Psoas muscle (tissue), 8 donors: ENCODE results near the gene TMEM240. TPM values are rescaled to one million over a fixed set of nuclear protein-coding genes. Genes with fewer than 3 reads are reported as not detected.

Experiments
- ATAC-seq, 4 donors: fragments of 200-7000 bp; cut with Tn5 transposase; one replicate each; pipeline ENCODE4 v1.9.1; 2020; ENCODE audit warnings: moderate library complexity in 3 of 4, mild to moderate bottlenecking in 2 of 4
- DNase-seq, 2 donors: peaks; one replicate each; pipeline ENCODE4 v3.0.0-alpha.2; 2020
- H3K27ac ChIP-seq: fragments of 200-600 bp; one replicate; pipeline ENCODE4 v1.8.0; 2022
- H3K27me3 ChIP-seq, 3 donors: fragments of 200-600 bp in 1 of 3; one replicate each; pipeline versions ENCODE4 v1.6.1 to v1.8.0; 2013 to 2022; ENCODE audit warnings: low read length in 2 of 3, mild to moderate bottlenecking in 2 of 3, moderate library complexity in 1 of 3; ENCODE audit not compliant: insufficient read depth in 3 of 3
- H3K36me3 ChIP-seq, 2 donors: fragments of 200-600 bp in 1 of 2; one replicate each; pipeline versions ENCODE4 v1.6.1 to v1.8.0; 2013 to 2022; ENCODE audit warnings: low read depth in 1 of 2, mild to moderate bottlenecking in 1 of 2, moderate library complexity in 1 of 2; ENCODE audit not compliant: insufficient read depth in 1 of 2
- H3K4me1 ChIP-seq: fragments of 200-600 bp; one replicate; pipeline ENCODE4 v1.8.0; 2022
- H3K4me3 ChIP-seq: fragments of 200-600 bp; one replicate; pipeline ENCODE4 v1.8.0; 2022; ENCODE audit warnings: mild to moderate bottlenecking
- H3K9me3 ChIP-seq: fragments of 200-600 bp; one replicate; pipeline ENCODE4 v1.8.0; 2022
- WGBS, 3 donors: extraction: QIAGEN DNeasy Blood & Tissue Kit; methylation state at CpG; one replicate each; pipeline versions ENCODE4 v1.1.6 to v1.1.7; 2013; 5-methylcytosine and 5-hydroxymethylcytosine counted together
- intact Hi-C, 2 donors: fragments of 100-400 bp; cut with DNase I; formaldehyde crosslinking; loops; one replicate each; pipeline versions ENCODE4 v1.11.0 to v1.14.2; 2022
- long read RNA-seq, 2 donors: library from polyadenylated mRNA; unstranded; transcript quantifications; one replicate each; pipeline ENCODE4 v2.0.0, GENCODE V29; 2021
- polyA plus RNA-seq, 3 donors: library from polyadenylated mRNA; stranded (reverse); fragments of 200-250 nt; gene quantifications; one replicate each; pipeline ENCODE4 v1.2.3, GENCODE V29; 2013
- total RNA-seq, 4 donors: library from RNA; stranded (reverse); fragmentation: NEBNext Ultra II Directional in 2 of 4; extraction: Animal tissue kit (Norgen Biotek cat#: 25700) in 2 of 4; gene quantifications; one replicate each; pipeline versions ENCODE4 v1.2.1 to v1.2.4, GENCODE V29; 2021 to 2023
- TF ChIP-seq, protein P1 (sequence below): fragments of 200-600 bp; IDR thresholded peaks from one replicate; pipeline ENCODE4 v1.8.0; 2022; ENCODE audit warnings: antibody characterized with exemption
- donor health status: healthy with polysubstance abuse.
- donor health status: DM: no; HTN: no; CAD: no; lungs with moderate emphysema.
- donor health status: Bipolar disorder and iron deficiency.
- donor health status: healthy.
- donor health status: DM: yes; HTN: yes; CAD: no.
- donor health status: DM: no; HTN: no; CAD: no.
- donor health status: DM: no; HTN: no; CAD: no.
- donor health status: DM: yes; HTN: yes; CAD: no.

Gene TMEM240
- total RNA-seq (1 to 10 TPM in 3 of 4 donors, under 1 TPM in 1; 0.88 to 1.4 (median 1.2) TPM), polyA plus RNA-seq (1 to 10 TPM in 1 of 3 donors, under 1 TPM in 2; 0.55 to 1.8 (median 0.98) TPM)
- long read RNA-seq, donor 1, result 0 reads
- long read RNA-seq, donor 2, result 0 reads

DNA sequence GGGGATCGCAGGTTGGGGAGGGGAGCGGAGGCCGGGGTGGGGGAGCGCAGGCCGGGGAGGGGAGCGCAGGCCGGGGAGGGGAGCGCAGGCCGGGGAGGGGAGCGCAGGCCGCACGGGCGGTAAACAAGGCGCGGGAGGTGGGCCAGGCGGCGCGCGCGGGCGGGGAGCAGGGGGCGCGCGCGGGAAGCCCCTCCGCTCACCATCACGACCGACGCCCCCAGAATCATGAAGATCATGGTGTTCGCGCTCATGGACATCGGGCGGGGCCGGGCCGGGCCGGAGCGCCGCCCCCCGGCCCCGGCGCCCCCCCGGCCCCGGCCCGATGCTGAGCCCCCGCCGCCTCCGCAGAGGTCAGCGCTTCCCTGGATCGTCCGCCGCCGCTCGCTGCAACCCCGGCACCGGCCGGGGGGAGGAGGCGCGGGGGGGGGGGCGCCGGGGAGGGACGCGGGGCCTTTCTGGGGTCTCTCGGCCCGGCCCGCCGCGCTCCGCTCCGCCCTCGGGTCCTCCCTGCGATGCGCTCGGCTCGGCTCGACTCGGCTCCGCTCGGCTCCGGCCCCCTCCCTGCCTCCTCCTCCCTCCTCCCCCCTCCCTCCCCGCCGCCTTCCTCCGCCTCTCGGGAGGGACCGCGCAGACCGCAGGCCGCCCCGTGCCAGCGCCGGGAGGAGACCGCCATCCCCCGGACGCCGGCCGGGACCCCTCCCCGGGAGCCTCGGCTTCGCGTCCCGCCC, at the start of gene TMEM240:
Gene TMEM240 (minus strand): TSS at position 535 of the 728 bp plus-strand sequence. CDS start 278 bp downstream, at position 257.
- H3K36me3 ChIP-seq, result peaks cover 0 to 26% of the 10 kb centered on the region in 2 donors
- peak within 1 kb of the TSS; percentile 55 for H3K27ac ChIP-seq
- H3K4me1 ChIP-seq, result peaks cover 25% of the 10 kb centered on the region
- intact Hi-C loops, result no loop called here
- peak; percentile 24 to 44 (median 40) for ATAC-seq
- H3K9me3 ChIP-seq, result no peaks in the 10 kb centered on the region
- 1 to 2% (median 2%) methylated on average over 10 to 91 of the region's 100 CpGs for WGBS, 3 donors
- DNase-seq, result peak; percentile 83 to 90
- TF ChIP-seq, protein P1, sequence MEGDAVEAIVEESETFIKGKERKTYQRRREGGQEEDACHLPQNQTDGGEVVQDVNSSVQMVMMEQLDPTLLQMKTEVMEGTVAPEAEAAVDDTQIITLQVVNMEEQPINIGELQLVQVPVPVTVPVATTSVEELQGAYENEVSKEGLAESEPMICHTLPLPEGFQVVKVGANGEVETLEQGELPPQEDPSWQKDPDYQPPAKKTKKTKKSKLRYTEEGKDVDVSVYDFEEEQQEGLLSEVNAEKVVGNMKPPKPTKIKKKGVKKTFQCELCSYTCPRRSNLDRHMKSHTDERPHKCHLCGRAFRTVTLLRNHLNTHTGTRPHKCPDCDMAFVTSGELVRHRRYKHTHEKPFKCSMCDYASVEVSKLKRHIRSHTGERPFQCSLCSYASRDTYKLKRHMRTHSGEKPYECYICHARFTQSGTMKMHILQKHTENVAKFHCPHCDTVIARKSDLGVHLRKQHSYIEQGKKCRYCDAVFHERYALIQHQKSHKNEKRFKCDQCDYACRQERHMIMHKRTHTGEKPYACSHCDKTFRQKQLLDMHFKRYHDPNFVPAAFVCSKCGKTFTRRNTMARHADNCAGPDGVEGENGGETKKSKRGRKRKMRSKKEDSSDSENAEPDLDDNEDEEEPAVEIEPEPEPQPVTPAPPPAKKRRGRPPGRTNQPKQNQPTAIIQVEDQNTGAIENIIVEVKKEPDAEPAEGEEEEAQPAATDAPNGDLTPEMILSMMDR, result no peak
- no peaks in the 10 kb centered on the region for H3K27me3 ChIP-seq
- peak within 1 kb of the TSS; percentile 65 for H3K4me3 ChIP-seq

GRCh38 chr1:1583347-1584010, 43.1 kb upstream of the TMEM240 start:
- H3K9me3 ChIP-seq, result no peaks in the 10 kb centered on the region
- TF ChIP-seq, protein P1, result no peak
- H3K4me3 ChIP-seq, result no peak overlapping the region
- H3K4me1 ChIP-seq, result no peaks in the 10 kb centered on the region
- WGBS, 3 donors, result 75 to 80% (median 77%) methylated on average over 23 of the region's 23 CpGs
- intact Hi-C loops, result no loop called here
- H3K36me3 ChIP-seq, result no peaks in the 10 kb centered on the region
- ATAC-seq (no peak), DNase-seq (no peak)
- H3K27me3 ChIP-seq, result peaks cover 0 to 12% (median 2%) of the 10 kb centered on the region in 3 donors
- no peak overlapping the region for H3K27ac ChIP-seq

GRCh38 chr1:1582585-1583346, 42.3 kb upstream of the TMEM240 start:
- Histone ChIP-seq H3K4me1 (no peaks in the 10 kb centered on the region), H3K27ac (no peak overlapping the region), H3K27me3 (peaks cover 0 to 11% (median 2%) of the 10 kb centered on the region in 3 donors), H3K4me3 (no peak overlapping the region), H3K36me3 (no peaks in the 10 kb centered on the region), H3K9me3 (no peaks in the 10 kb centered on the region)
- ATAC-seq, result no peak
- intact Hi-C loops, result no loop called here
- no peak for DNase-seq
- TF ChIP-seq, protein P1, result no peak
- WGBS, 3 donors, result 67 to 70% (median 69%) methylated on average over 9 of the region's 9 CpGs

DNA sequence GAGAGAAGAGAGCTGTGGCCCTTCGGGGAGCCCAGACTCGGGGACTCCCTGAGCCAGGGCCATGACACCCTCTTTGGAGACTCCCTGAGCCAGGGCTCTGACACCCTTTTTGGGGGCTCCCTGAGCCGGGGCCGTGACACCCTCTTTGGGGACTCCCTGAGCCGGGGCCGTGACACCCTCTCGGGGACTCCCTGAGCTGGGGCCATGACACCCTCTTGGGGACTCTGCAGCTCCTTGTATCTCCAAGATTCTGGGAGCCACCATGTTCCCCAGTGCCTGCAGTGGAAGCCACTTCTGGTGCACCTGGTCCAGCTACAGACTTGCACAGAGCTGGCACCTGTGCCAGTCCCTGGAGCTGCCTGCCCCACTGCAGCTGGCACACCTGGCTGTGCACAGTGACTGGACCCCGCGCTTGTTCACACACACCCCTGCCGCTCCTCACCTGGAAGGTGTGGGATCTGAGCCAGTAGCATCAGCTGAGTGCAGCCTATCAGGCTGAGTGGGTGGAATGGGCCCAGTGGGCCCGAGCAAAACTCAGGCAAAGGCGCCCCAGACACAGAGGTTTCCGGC, 38.0 kb upstream of the TMEM240 start:
- DNase-seq (no peak), ATAC-seq (no peak)
- TF ChIP-seq, protein P1, result no peak
- Histone ChIP-seq H3K27ac (no peak overlapping the region), H3K9me3 (no peaks in the 10 kb centered on the region), H3K27me3 (peaks cover 0 to 11% (median 2%) of the 10 kb centered on the region in 3 donors), H3K4me1 (peaks cover 9% of the 10 kb centered on the region), H3K36me3 (no peaks in the 10 kb centered on the region), H3K4me3 (no peak overlapping the region)
- intact Hi-C loops, result loop anchor here (5.0 kb wide), 1 partner anchor 34 kb away; no protein-coding TSS in a partner anchor
- 77 to 83% (median 81%) methylated on average over 13 of the region's 13 CpGs for WGBS, 3 donors
